AG04450 (cell line): ENCODE results near the gene ERFL. TPM values are rescaled to one million over a fixed set of nuclear protein-coding genes. Genes with fewer than 3 reads are reported as not detected.

Experiments
- CTCF ChIA-PET: fragments of 300-600, 350-600 bp; formaldehyde crosslinking; extraction: SDS; loops from one replicate; lab custom pipeline; 2022; ENCODE audit warnings: antibody characterized with exemption, inconsistent platforms; lab: Charles Lee
- POLR2A ChIA-PET: fragments of 350-600 bp; formaldehyde crosslinking; extraction: SDS; loops from one replicate; lab custom pipeline; 2021; ENCODE audit warnings: antibody characterized with exemption, inconsistent platforms; lab: Yijun Ruan, JAX
- DNase-seq: peaks from one replicate; pipeline ENCODE4 v3.0.0-alpha.2; 2011; ENCODE audit warnings: low read depth, low spot score
- H3K27ac ChIP-seq: one replicate; pipeline ENCODE4 v1.5.1; 2012; ENCODE audit warnings: low read depth, low read length, control low read depth
- H3K27me3 ChIP-seq: one replicate; pipeline ENCODE4 v1.6.0; 2012; ENCODE audit warnings: low read length; ENCODE audit not compliant: control insufficient read depth, insufficient read depth
- H3K4me3 ChIP-seq: 2 replicates; pipeline ENCODE4 v1.5.1; 2011; ENCODE audit warnings: mild to moderate bottlenecking, low read depth, low read length, control low read depth
- H3K9me3 ChIP-seq: 2 replicates; pipeline ENCODE4 v1.5.1; 2012; ENCODE audit warnings: low read length; ENCODE audit not compliant: control insufficient read depth, insufficient read depth
- polyA plus RNA-seq: library from polyadenylated mRNA; depleted of rRNA; stranded (reverse); fragments of >200 nt; gene quantifications from 2 replicates; pipeline ENCODE4 v1.2.3, GENCODE V29; 2011
- TF ChIP-seq, protein P1 (sequence below): IDR thresholded peaks from 2 replicates; pipeline ENCODE4 v1.5.1; 2011; ENCODE audit warnings: low read depth, low read length, control low read depth, inconsistent platforms

Gene ERFL
- polyA plus RNA-seq, 1 experiment = not detected

DNA sequence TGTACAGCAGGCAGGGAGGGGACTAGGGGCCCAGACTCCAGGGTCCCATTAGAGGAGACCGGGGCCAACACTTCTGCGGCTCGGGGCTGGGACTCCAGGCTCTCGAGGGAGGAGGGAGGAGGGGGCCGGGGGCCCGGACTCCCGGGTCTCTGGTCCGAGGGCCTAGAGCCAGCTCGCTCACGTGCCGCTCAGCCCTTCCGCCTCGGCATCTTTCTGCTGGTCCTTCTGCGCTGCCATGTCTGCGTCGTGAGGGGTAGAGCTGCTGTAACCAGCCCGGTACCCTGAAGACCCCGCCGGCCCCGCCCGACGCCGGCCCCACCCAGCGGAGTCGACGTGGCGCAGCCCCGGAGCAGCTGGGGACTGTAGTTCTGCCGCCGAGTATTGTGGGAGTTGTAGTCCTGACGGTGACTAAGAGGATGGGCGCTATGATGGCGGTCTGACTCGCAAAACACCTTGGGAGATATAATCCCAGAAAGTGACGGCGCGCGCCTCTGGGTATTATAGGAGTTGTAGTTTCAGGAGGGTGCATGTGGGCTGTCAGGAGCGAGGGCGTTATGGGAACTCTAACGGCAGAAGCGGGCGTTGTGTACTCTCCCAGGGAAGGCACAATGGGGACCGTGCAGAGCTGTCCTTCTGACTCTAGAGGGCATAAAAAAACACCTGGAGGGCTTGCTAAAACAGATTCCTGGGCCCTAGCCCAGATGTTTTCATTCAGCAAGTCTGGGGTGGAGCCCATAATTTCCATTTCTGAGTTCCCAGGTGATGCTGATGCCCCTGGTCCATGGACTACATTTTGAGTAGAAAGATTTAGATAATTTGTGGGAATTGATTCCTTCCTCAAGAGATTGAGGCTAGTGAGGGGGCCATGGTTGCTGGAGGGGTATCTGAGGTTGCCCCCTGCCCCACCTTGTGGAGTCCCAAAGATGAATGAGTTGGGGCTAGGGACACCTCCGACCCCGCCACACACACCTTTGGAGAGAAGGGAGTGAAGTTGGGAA, 31.1 kb upstream of the ERFL start, which contains the start of gene RABAC1:
TSS of gene RABAC1 (minus strand) at position 266 of the 998 bp plus-strand sequence. CDS start at position 237, 29 bp downstream.
- ChIA-PET POLR2A (interaction anchor here (0.5 to 3.0 kb wide), 4 partner anchors 20 to 1181 kb away, joined by 3 to 28 read pairs (median 3); partner anchors contain the start of genes RPS19 and ZNF574), CTCF (interaction anchor here (0.6 to 2.7 kb wide), 3 partner anchors 9 to 76 kb away, joined by 3 to 10 read pairs (median 5); no protein-coding TSS in a partner anchor)
- TF ChIP-seq, protein P1, sequence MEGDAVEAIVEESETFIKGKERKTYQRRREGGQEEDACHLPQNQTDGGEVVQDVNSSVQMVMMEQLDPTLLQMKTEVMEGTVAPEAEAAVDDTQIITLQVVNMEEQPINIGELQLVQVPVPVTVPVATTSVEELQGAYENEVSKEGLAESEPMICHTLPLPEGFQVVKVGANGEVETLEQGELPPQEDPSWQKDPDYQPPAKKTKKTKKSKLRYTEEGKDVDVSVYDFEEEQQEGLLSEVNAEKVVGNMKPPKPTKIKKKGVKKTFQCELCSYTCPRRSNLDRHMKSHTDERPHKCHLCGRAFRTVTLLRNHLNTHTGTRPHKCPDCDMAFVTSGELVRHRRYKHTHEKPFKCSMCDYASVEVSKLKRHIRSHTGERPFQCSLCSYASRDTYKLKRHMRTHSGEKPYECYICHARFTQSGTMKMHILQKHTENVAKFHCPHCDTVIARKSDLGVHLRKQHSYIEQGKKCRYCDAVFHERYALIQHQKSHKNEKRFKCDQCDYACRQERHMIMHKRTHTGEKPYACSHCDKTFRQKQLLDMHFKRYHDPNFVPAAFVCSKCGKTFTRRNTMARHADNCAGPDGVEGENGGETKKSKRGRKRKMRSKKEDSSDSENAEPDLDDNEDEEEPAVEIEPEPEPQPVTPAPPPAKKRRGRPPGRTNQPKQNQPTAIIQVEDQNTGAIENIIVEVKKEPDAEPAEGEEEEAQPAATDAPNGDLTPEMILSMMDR = peak; percentile 29
- H3K27ac ChIP-seq = peak within 1 kb of the TSS; percentile 95
- no peaks in the 10 kb centered on the region for H3K27me3 ChIP-seq
- peak; percentile 75 for DNase-seq
- H3K4me3 ChIP-seq = peak within 1 kb of the TSS; percentile 89
- H3K9me3 ChIP-seq = no peaks in the 10 kb centered on the region; the same call in 1 of the 2 replicates

DNA sequence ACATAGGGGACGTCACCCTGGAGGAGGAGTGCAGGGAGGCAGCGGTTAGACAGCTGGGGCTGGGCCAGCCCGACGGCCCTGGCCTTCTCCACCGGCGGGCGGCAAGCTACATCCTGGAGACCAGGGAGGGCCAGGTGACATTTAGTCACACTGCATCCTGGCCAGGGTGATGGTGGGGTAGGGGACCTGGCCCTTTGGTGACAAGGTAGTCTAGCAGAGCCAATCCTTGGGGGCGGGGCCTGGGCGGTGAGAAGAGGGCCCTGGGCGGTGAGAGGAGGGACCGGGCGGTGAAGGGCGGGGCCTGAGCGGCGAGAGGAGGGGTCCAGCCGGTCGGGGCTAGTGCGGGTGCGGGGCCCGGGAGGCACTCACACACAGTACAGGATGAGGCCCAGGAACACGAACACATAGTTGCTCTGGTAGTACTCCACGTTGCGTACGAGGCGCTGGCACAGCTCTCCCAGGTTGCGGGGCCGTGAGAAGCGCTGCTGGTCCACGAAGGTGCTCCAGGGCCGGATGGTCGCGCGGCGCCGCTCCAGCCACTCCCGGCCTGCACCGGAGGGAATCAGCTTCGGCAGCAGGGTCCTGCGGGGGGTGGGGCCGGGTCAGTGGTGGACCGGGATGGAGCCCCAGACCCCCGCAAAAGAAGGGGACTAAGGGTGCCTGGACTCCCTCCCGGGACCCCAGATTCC, 30.3 kb upstream of the ERFL start:
- Histone ChIP-seq H3K9me3 (no peaks in the 10 kb centered on the region; the same call in 1 of the 2 replicates), H3K27me3 (no peaks in the 10 kb centered on the region), H3K4me3 (peak overlapping the region; percentile 89), H3K27ac (peak overlapping the region; percentile 95)
- CTCF ChIA-PET = interaction anchor here (1.2 to 2.7 kb wide), 2 partner anchors 24 to 76 kb away, joined by 3 to 10 read pairs; no protein-coding TSS in a partner anchor
- TF ChIP-seq, protein P1 = no peak
- POLR2A ChIA-PET = interaction anchor here (0.5 to 3.0 kb wide), 6 partner anchors 21 to 1180 kb away, joined by 3 to 28 read pairs (median 3); partner anchors contain the start of genes RPS19 and ZNF574
- DNase-seq = peak; percentile 13

DNA sequence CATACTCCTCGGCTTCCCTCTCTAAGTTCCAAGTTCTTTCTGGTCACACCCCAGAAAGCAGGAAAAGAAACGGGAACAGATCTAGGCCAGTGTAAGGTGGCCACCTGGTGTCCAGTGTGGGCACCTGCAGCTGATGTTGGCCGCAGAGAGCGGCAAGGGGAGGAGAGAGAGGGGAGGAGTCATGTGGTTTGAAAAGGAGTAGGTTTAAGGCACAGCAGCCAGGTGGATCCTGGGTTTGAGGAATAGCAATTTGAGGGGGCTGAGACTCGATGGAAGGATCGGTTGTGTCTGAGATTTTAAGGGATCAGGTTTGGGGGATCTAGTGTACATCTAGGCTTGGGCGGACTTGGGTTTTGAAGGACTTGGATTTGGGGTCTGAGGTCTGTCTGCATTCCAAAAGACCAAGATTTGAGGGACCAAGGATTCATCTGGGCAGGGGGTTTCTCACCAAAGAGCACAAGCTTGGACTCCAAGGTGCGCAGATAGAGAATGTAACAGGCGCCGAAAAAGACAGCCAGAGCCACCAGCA, 29.7 kb upstream of the ERFL start:
- Histone ChIP-seq H3K27me3 (no peaks in the 10 kb centered on the region), H3K27ac (peak overlapping the region; percentile 95), H3K4me3 (peak overlapping the region; percentile 89), H3K9me3 (no peaks in the 10 kb centered on the region; the same call in 1 of the 2 replicates)
- ChIA-PET POLR2A (interaction anchor here (0.5 to 3.0 kb wide), 4 partner anchors 57 to 98 kb away, joined by 3 to 28 read pairs (median 4); partner anchors contain the start of gene RPS19), CTCF (interaction anchor here (2.7 kb wide), 1 partner anchor 77 kb away, joined by 10 read pairs; no protein-coding TSS in a partner anchor)
- DNase-seq = peak; percentile 46
- TF ChIP-seq, protein P1 = peak; percentile 82

DNA sequence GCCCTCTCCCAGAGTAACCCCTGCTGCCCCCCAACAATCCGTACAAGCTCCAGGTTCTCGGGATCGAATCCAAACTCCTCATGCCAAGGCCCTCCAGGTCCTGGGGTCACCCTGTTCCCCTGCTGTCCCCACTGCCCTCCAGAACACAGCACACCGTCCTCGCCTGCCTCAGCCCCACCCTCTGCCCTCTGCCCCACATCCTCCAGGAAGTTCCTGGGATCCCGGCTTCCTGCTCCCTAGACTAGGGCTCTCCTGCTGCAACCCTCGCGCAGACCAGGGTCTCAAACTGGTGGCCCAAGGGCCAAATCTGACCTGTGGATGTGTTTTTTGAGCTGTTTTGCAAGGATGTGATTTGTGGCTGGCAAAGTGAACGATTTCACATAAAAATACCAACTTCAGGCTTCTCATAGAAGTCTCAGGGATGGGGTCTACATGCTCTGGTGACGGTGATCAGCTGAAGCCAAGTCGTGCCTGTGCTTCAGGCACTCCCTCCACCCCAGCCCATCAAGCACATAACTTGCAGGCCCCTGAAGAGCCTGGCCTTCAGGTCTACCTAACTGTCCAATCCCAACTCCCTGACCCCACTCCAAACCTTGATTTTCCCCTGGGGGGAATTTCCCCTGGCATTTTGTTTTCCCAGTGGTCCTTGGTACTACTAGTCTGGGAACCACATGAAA, 29.1 kb upstream of the ERFL start:
- no peak for DNase-seq
- Histone ChIP-seq H3K27me3 (no peaks in the 10 kb centered on the region), H3K4me3 (peak overlapping the region; percentile 89), H3K27ac (no peak overlapping the region), H3K9me3 (no peaks in the 10 kb centered on the region; the same call in 1 of the 2 replicates)
- TF ChIP-seq, protein P1 = no peak
- CTCF ChIA-PET = interaction anchor here (0.5 to 2.7 kb wide), 4 partner anchors 24 to 577 kb away, joined by 3 to 10 read pairs (median 4); no protein-coding TSS in a partner anchor
- POLR2A ChIA-PET = interaction anchor here (1.0 to 3.0 kb wide), 3 partner anchors 84 to 97 kb away, joined by 3 to 28 read pairs (median 3); partner anchors contain the start of gene RPS19
